ENCODE measurements around the gene FGR. TPM values are rescaled to one million over a fixed set of nuclear protein-coding genes. Genes with fewer than 3 reads are reported as not detected.
A peak's percentile ranks its signal among the peaks of the same experiment; 100 is the strongest.

Gene FGR
- total and polyA plus RNA-seq, 2 of the 13 experiments (the other 11 are each of a cell fraction or from before 2014, with no cell fraction given), result not detected

GRCh38 chr1:27607239-27607804 is 27.7 kb downstream of the FGR start (continued):
- TF ChIP-seq BCL6 (CRISPR knock-in tag; IDR thresholded peaks at IDR 0.05), result peak; percentile 88
- 0 out of 2 replicates have a peak, but pooled peaks have one; percentile 18 for TF ChIP-seq ATF3 (CRISPR knock-in tag; IDR thresholded peaks at IDR 0.05)
- TF ChIP-seq ZMYM2 (CRISPR knock-in tag; IDR thresholded peaks at IDR 0.05), result peak; percentile 93
- TF ChIP-seq TAF15 (IDR thresholded peaks at IDR 0.05; ENCODE audit: low read depth, low read length, poor library complexity, severe bottlenecking), result no peak
- peak; percentile 86 for TF ChIP-seq TGIF2 (CRISPR knock-in tag; IDR thresholded peaks at IDR 0.05)
- no peak for TF ChIP-seq ZNF616 (CRISPR knock-in tag; IDR thresholded peaks at IDR 0.05; ENCODE audit: low read depth)
- TF ChIP-seq THRA (CRISPR knock-in tag; IDR thresholded peaks at IDR 0.05; ENCODE audit: borderline replicate concordance), result peak; percentile 83; the same call in 1 of the 2 replicates
- peak; percentile 56 for TF ChIP-seq POLR2AphosphoS5 (IDR thresholded peaks at IDR 0.05; ENCODE audit: low read depth, low read length)
- TF ChIP-seq HMGA1 (CRISPR knock-in tag; conservative IDR thresholded peaks at IDR 0.05), result no peak
- no peak for TF ChIP-seq MTF2 (CRISPR knock-in tag; IDR thresholded peaks at IDR 0.05; ENCODE audit: borderline replicate concordance)
- 0 out of 2 replicates have a peak, but pooled peaks have one; percentile 27 for TF ChIP-seq ZFP41 (CRISPR knock-in tag; IDR thresholded peaks at IDR 0.05; ENCODE audit: borderline replicate concordance)
- TF ChIP-seq ZNF691 (CRISPR knock-in tag; IDR thresholded peaks at IDR 0.05; ENCODE audit: borderline replicate concordance, low read depth), result 0 out of 2 replicates have a peak, but pooled peaks have one; percentile 30
- no peak for TF ChIP-seq KLF9 (CRISPR knock-in tag; IDR thresholded peaks at IDR 0.05; ENCODE audit: low read depth)
- TF ChIP-seq ZNF777 (CRISPR knock-in tag; IDR thresholded peaks at IDR 0.05), result peak; percentile 83
- peak; percentile 86 for TF ChIP-seq MAZ (IDR thresholded peaks at IDR 0.05; ENCODE audit: borderline replicate concordance, low read depth, low read length)
- TF ChIP-seq MAZ (CRISPR knock-in tag; IDR thresholded peaks at IDR 0.05; ENCODE audit: low read depth), result peak; percentile 91; the same call in 1 of the 2 replicates
- no peak for TF ChIP-seq ZNF558 (CRISPR knock-in tag; IDR thresholded peaks at IDR 0.05; ENCODE audit: borderline replicate concordance)
- TF ChIP-seq ONECUT2 (CRISPR knock-in tag; IDR thresholded peaks at IDR 0.05), result 0 out of 2 replicates have a peak, but pooled peaks have one; percentile 41
- peak; percentile 46; the same call in 1 of the 2 replicates for TF ChIP-seq MIER2 (CRISPR knock-in tag; IDR thresholded peaks at IDR 0.05)
- TF ChIP-seq ZNF446 (CRISPR knock-in tag; IDR thresholded peaks at IDR 0.05), result peak; percentile 44; the same call in 1 of the 2 replicates
- TF ChIP-seq TFDP2 (CRISPR knock-in tag; IDR thresholded peaks at IDR 0.05), result peak; percentile 49
- peak; percentile 87; the same call in 1 of the 2 replicates for TF ChIP-seq IRF9 (CRISPR knock-in tag; IDR thresholded peaks at IDR 0.05; ENCODE audit: borderline replicate concordance)
- peak; percentile 88 for TF ChIP-seq ZMYM4 (CRISPR knock-in tag; IDR thresholded peaks at IDR 0.05)
- TF ChIP-seq ZNF788 (CRISPR knock-in tag; IDR thresholded peaks at IDR 0.05; ENCODE audit: borderline replicate concordance), result peak; percentile 88; the same call in 1 of the 2 replicates
- no peak for TF ChIP-seq ZNF891 (CRISPR knock-in tag; IDR thresholded peaks at IDR 0.05)
- TF ChIP-seq U2AF2 (IDR thresholded peaks at IDR 0.05; ENCODE audit: low read depth, low read length), result no peak
- peak; percentile 92; the same call in 1 of the 2 replicates for TF ChIP-seq KLF12 (CRISPR knock-in tag; IDR thresholded peaks at IDR 0.05; ENCODE audit: borderline replicate concordance)
